GM21447 (cell line): Measurements from ENCODE around the gene PTPN6.

Experiments used
- ATAC-seq: cut with Tn5 transposase; IDR thresholded peaks from one replicate; pipeline ENCODE4 v1.9.1; 2021; ENCODE audit not compliant: unreplicated experiment

The PTPN6 gene

GRCh38 chr12:7001921-7002591, 50.9 kb downstream of the PTPN6 start:
- no peak for ATAC-seq

- ATAC-seq, result no peak
Observed at GRCh38 chr12:7004287-7004803, 53.2 kb downstream of the PTPN6 start.

- ATAC-seq, result no peak
Observed at GRCh38 chr12:7004840-7005239, 53.7 kb downstream of the PTPN6 start.

- ATAC-seq, result no peak
Observed at GRCh38 chr12:7005311-7005710, 54.2 kb downstream of the PTPN6 start.

- no peak for ATAC-seq
Observed at GRCh38 chr12:7006639-7007038, 55.5 kb downstream of the PTPN6 start.

- no peak for ATAC-seq
Observed at GRCh38 chr12:7008864-7009263, 57.7 kb downstream of the PTPN6 start.

- ATAC-seq, result no peak
Observed at GRCh38 chr12:7009512-7009911, 58.4 kb downstream of the PTPN6 start.
